Skeletal muscle satellite cell (primary cell): ENCODE results near the gene ZNF827.

Experiments
- H3K27me3 ChIP-seq: 2 replicates; pipeline ENCODE4 v1.7.0; 2013; ENCODE audit warnings: low read length; ENCODE audit not compliant: control insufficient read depth, insufficient read depth
- H3K36me3 ChIP-seq: 2 replicates; pipeline ENCODE4 v1.7.0; 2013; ENCODE audit warnings: mild to moderate bottlenecking, control low read depth, low read length; ENCODE audit not compliant: insufficient read depth
- H3K4me1 ChIP-seq: 2 replicates; pipeline ENCODE4 v1.7.0; 2013; ENCODE audit warnings: low read length; ENCODE audit not compliant: control insufficient read depth, insufficient read depth
- H3K4me2 ChIP-seq: 2 replicates; pipeline ENCODE4 v1.7.0; 2013; ENCODE audit warnings: mild to moderate bottlenecking, low read length
- H3K4me3 ChIP-seq: 2 replicates; pipeline ENCODE4 v1.7.0; 2013; ENCODE audit warnings: low read length
- H3K9ac ChIP-seq: 2 replicates; pipeline ENCODE4 v1.7.0; 2013; ENCODE audit warnings: mild to moderate bottlenecking, low read depth, low read length, moderate library complexity
- H3K9me3 ChIP-seq: replicated peaks from 2 replicates; pipeline ENCODE4 v1.7.0; 2013; ENCODE audit warnings: mild to moderate bottlenecking, control low read depth, low read length

The ZNF827 gene

GRCh38 chr4:145904413-145905177 lies 34.0 kb downstream of the ZNF827 start:
- Histone ChIP-seq H3K4me3 (no peak overlapping the region), H3K27me3 (no peaks in the 10 kb centered on the region), H3K36me3 (peaks cover 6% of the 10 kb centered on the region), H3K4me1 (peaks cover 10% of the 10 kb centered on the region), H3K9me3 (no peaks in the 10 kb centered on the region), H3K4me2 (no peak overlapping the region), H3K9ac (no peak overlapping the region)

- H3K9ac ChIP-seq = no peak overlapping the region
- H3K4me2 ChIP-seq = no peak overlapping the region
- peaks cover 6% of the 10 kb centered on the region for H3K36me3 ChIP-seq
- H3K4me1 ChIP-seq = peaks cover 3% of the 10 kb centered on the region
- H3K4me3 ChIP-seq = no peak overlapping the region
- H3K9me3 ChIP-seq = no peaks in the 10 kb centered on the region
- no peaks in the 10 kb centered on the region for H3K27me3 ChIP-seq
These were observed 36.1 kb downstream of the ZNF827 start for GRCh38 chr4:145902522-145902921.

GRCh38 chr4:145899886-145900460 lies 38.6 kb downstream of the ZNF827 start:
- Histone ChIP-seq H3K9me3 (no peaks in the 10 kb centered on the region), H3K9ac (no peak overlapping the region), H3K4me1 (no peaks in the 10 kb centered on the region), H3K4me3 (no peak overlapping the region), H3K36me3 (peaks cover 6% of the 10 kb centered on the region), H3K4me2 (no peak overlapping the region), H3K27me3 (no peaks in the 10 kb centered on the region)

- Histone ChIP-seq H3K9me3 (no peaks in the 10 kb centered on the region), H3K36me3 (peaks cover 6% of the 10 kb centered on the region), H3K9ac (no peak overlapping the region), H3K27me3 (no peaks in the 10 kb centered on the region), H3K4me3 (no peak overlapping the region), H3K4me2 (no peak overlapping the region), H3K4me1 (no peaks in the 10 kb centered on the region)
These were observed 39.6 kb downstream of the ZNF827 start for GRCh38 chr4:145898926-145899531.

DNA sequence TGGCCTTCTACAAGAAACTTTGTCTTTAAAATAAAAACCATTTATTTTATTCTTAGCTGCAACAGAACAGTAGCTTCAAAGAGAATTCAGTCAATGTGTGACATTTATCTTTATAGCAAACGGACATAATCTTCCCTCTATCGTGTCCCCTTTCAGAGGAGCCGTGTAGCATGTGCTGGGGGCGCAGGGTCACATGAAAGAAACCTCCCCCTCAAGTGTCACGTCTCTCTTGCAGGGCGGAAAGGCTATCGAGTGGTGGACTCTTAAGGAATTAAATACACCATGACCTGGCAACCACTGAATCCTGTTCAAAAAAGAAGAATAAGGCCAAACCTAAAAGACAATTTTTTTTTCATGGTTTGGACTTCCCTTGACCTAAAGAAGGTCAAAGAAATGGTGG lies 40.2 kb downstream of the ZNF827 start:
- Histone ChIP-seq H3K4me2 (no peak overlapping the region), H3K36me3 (peaks cover 6% of the 10 kb centered on the region), H3K9ac (no peak overlapping the region), H3K4me3 (no peak overlapping the region), H3K27me3 (no peaks in the 10 kb centered on the region), H3K9me3 (no peaks in the 10 kb centered on the region), H3K4me1 (no peaks in the 10 kb centered on the region)

DNA sequence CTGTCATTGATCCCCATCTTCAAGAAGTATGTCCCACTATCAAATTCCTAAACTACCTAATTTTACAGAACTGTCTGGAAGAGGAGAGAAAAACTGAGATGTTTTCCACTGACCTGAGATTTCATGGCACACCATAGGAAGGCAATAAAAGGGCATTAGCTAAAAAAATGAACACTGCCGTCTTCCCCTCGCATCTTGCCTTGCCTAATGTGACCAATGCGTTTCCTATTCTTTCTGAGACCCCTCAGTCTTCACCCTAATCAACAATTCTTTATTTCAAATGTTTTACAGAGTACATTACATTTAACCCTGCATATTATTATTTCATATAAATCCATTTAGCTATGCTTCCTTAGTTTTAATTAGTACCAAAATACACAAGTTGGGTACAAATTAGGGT lies 43.6 kb downstream of the ZNF827 start:
- no peak overlapping the region for H3K4me3 ChIP-seq
- no peaks in the 10 kb centered on the region for H3K4me1 ChIP-seq
- no peak overlapping the region for H3K4me2 ChIP-seq
- H3K9ac ChIP-seq = no peak overlapping the region
- H3K36me3 ChIP-seq = no peaks in the 10 kb centered on the region
- no peaks in the 10 kb centered on the region for H3K27me3 ChIP-seq
- H3K9me3 ChIP-seq = no peaks in the 10 kb centered on the region

DNA sequence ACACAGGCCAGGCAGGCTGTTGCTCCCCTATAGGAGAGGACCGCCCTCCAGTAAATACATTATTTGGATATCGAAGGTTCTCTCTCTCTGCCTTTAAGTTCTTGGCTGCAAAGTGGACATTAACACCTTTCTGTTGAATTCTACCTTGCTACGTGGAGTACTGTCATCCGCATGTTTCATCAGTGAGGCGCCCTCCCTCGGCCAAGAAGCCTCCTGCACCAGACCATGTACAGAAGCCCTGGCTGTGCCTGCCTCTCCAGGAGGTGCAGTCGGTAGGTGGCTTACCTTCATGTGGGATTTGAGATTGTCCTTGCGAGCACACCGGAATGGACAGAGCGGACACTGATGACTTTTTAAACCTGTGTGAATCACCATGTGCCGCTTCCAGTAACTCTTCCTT lies 46.7 kb downstream of the ZNF827 start:
- Histone ChIP-seq H3K9me3 (no peaks in the 10 kb centered on the region), H3K36me3 (no peaks in the 10 kb centered on the region), H3K4me2 (no peak overlapping the region), H3K4me1 (peaks cover 7% of the 10 kb centered on the region), H3K9ac (no peak overlapping the region), H3K27me3 (no peaks in the 10 kb centered on the region), H3K4me3 (no peak overlapping the region)

GRCh38 chr4:145890689-145891088 lies 47.9 kb downstream of the ZNF827 start:
- Histone ChIP-seq H3K4me3 (no peak overlapping the region), H3K9me3 (no peaks in the 10 kb centered on the region), H3K4me2 (no peak overlapping the region), H3K9ac (no peak overlapping the region), H3K27me3 (no peaks in the 10 kb centered on the region), H3K36me3 (no peaks in the 10 kb centered on the region), H3K4me1 (peaks cover 11% of the 10 kb centered on the region)

- Histone ChIP-seq H3K36me3 (peaks cover 2% of the 10 kb centered on the region), H3K9ac (no peak overlapping the region), H3K4me1 (peaks cover 11% of the 10 kb centered on the region), H3K4me3 (no peak overlapping the region), H3K4me2 (no peak overlapping the region), H3K27me3 (no peaks in the 10 kb centered on the region), H3K9me3 (no peaks in the 10 kb centered on the region)
These were observed 50.2 kb downstream of the ZNF827 start for GRCh38 chr4:145888393-145888792.

DNA sequence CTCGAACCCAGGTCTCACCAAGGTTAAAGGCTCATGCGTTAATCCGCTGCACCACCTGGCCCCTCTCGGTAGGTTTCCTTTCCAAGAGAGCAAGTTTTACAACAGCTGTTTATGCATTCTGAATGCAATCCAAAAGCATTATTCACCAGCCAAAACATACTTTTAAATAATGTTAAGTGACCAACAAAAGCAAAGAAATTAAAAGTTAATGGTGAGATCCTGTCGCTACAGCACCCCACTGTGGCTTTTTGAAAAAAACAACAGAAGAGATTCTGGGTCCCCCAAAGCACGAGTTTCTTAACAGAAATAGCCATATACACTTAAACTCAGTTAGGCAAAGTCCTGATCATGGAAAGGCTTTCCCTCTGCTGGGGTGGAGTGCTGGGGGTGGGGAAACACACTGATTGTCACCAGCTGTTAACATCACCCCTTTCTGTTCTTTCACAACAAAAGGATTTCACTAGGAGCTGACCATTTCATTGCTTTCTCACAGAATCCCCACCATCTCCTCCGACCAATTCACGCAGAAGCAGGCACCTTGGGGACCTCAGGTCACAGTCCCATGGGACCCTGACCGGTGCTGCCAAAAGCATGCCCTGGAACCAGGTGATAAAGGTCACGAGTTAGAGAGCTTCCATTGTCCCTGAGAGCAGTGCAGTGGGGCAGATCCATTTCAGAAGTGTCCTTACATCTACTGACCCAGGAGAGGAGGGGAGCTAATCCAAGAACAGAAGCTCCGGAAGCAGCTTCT lies 51.2 kb downstream of the ZNF827 start:
- peaks cover 2% of the 10 kb centered on the region for H3K36me3 ChIP-seq
- H3K4me1 ChIP-seq = peaks cover 11% of the 10 kb centered on the region
- H3K27me3 ChIP-seq = no peaks in the 10 kb centered on the region
- no peak overlapping the region for H3K9ac ChIP-seq
- no peak overlapping the region for H3K4me3 ChIP-seq
- no peaks in the 10 kb centered on the region for H3K9me3 ChIP-seq
- peak overlapping the region; percentile 30 for H3K4me2 ChIP-seq

DNA sequence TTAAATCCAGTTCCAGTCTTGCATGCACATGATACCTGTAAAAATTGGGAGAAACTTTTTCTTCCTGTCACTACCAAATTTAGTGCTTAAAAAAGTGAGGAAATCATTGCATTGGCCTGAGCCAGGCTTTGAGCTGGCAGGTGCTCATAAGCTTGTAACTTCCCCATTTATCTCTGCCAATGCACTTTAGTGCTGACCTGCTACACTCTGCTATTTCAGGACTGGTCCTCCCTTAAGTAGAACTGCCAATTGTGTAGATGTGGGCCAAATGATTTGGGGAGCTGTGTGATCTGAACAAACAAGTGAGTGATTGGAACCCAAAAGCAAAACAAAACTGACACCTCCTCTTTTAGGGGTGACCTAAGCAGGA lies 51.8 kb downstream of the ZNF827 start:
- no peak overlapping the region for H3K9ac ChIP-seq
- H3K4me3 ChIP-seq = no peak overlapping the region
- H3K27me3 ChIP-seq = no peaks in the 10 kb centered on the region
- no peaks in the 10 kb centered on the region for H3K9me3 ChIP-seq
- H3K4me2 ChIP-seq = peak overlapping the region; percentile 30
- H3K4me1 ChIP-seq = peaks cover 11% of the 10 kb centered on the region
- peaks cover 2% of the 10 kb centered on the region for H3K36me3 ChIP-seq
